HG03175 (cell line): ENCODE measurements around the gene GORASP1.
"Not testable (repeated sequence)": the region's sequence is repeated elsewhere in the genome, so short reads cannot be mapped to it uniquely, and the experiment has no call there.

Experiments
- ATAC-seq: cut with Tn5 transposase; IDR thresholded peaks from one replicate; pipeline ENCODE4 v1.9.1; 2021; ENCODE audit warnings: mild to moderate bottlenecking, moderate library complexity; ENCODE audit not compliant: unreplicated experiment

GORASP1 gene

DNA sequence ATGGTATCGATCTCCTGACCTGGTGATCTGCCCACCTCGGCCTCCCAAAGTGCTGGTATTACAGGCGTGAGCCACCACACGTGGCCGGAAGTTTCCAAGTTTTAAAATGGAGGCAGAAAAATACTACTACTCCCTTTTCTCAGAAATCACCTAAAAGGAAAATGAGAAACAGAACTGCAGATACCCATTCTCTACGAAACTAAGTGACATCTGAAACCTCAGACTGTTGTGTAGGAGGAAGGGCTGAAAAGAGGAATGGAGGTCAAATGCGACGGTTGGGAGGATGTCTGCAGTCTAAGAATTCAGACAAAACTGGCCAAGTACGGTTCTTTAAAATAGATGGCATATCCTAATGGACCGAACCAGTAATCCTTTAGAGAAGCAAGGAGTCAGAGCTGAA lies 31.5 kb downstream of the GORASP1 start:
- ATAC-seq = no peak

GRCh38 chr3:39068556-39068955 lies 38.9 kb downstream of the GORASP1 start:
- ATAC-seq = no peak

DNA sequence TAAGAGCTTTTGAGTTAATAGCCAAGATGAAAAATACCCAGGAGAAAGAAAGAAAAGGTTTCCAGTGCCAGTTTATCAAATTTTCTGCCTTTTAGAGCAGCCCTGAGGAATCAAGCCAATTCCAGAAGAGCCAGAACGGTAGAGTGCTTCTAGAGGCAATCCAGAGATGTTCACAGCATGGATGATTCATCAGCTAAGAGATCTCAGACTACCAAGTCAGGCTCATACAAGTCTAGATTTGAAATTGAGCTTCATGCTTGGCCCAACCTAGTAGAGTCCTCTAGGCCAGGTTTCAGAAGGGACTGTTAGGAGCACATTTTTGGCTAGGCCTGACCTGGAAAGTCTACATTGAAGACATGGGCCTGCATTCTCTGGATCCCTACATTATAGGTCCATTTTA lies 40.1 kb downstream of the GORASP1 start:
- no peak for ATAC-seq

- ATAC-seq = peak; percentile 98
Measured at GRCh38 chr3:39065197-39065596, 42.2 kb downstream of the GORASP1 start.

- ATAC-seq = no peak
Measured at GRCh38 chr3:39064646-39065045, 42.8 kb downstream of the GORASP1 start.

DNA sequence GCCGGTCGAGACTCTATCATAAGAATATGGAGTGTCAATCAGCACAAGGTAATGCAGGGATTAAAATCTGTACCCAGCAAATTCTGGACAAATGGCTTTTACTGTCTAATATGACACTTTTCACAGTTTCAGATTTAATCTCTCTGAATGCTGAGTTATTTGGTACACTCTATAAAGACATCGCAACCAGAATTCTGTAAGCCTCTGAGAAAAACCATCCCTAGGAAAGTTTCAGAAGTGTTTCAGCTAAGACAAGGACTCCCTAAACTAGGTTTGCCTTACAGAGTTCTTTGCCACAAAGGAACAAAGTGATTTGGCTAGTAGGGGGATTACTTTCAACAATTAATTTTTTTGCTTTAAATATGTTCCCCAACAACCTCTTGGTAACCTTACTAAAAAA lies 44.3 kb downstream of the GORASP1 start:
- no peak for ATAC-seq

GRCh38 chr3:39062180-39062579 lies 45.2 kb downstream of the GORASP1 start:
- ATAC-seq = no peak

GRCh38 chr3:39061228-39061627 lies 46.2 kb downstream of the GORASP1 start:
- not testable (repeated sequence) for ATAC-seq

DNA sequence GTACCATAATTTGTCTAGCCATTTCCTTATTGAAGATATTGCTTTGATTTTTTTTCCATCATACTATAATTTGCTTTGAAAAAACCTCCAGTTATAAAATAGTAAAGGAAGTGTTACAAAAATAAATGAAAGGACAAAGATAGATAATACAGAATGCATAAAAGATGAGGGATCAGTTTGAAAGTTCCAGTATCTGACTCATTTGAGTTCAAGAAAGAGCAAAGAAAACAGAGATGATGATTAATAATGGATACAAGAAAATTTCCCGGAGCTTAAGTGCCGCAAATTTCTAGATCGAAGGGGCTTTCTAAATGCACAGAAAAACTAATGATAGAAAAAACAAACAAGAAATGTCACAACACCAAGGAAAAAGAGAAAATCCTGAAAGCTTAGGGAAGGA lies 51.3 kb downstream of the GORASP1 start:
- no peak for ATAC-seq

DNA sequence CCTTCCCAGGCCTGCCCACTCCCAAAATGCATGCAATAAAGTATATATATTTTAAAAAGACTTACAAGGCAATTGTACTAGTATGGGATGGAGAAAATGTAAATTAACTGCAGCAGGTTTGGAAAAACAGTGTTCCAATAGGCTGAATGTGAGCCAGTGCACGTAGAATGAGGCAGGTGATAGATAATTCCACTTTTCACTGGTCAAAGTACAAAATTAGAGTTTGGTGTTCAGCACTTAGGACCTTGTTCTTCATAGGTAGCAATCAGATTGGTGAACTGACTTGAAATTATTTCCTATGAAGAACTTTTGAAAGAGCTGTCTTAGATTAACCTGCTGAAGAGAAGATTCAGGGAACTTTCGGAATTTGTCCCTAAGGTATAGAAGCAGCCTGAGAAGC lies 53.7 kb downstream of the GORASP1 start:
- ATAC-seq = no peak

DNA sequence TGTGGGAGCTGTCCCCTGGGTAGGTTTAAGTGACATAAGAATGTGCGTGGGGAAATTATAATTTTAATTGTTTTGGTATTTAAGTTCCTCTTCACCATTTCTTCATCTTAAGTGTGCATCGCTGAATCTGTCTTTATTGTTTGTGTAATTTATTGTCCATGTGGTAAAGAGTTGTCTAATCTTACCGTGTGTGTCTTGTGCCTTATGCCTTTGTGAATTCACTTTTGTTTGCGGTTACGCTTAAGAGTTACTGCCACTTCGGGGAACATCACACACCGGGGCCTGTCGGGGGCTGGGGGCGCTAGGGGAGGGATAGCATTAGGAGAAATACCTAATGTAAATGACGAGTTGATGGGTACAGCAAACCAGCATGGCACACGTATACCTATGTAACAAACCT lies 54.8 kb downstream of the GORASP1 start:
- ATAC-seq = no peak

DNA sequence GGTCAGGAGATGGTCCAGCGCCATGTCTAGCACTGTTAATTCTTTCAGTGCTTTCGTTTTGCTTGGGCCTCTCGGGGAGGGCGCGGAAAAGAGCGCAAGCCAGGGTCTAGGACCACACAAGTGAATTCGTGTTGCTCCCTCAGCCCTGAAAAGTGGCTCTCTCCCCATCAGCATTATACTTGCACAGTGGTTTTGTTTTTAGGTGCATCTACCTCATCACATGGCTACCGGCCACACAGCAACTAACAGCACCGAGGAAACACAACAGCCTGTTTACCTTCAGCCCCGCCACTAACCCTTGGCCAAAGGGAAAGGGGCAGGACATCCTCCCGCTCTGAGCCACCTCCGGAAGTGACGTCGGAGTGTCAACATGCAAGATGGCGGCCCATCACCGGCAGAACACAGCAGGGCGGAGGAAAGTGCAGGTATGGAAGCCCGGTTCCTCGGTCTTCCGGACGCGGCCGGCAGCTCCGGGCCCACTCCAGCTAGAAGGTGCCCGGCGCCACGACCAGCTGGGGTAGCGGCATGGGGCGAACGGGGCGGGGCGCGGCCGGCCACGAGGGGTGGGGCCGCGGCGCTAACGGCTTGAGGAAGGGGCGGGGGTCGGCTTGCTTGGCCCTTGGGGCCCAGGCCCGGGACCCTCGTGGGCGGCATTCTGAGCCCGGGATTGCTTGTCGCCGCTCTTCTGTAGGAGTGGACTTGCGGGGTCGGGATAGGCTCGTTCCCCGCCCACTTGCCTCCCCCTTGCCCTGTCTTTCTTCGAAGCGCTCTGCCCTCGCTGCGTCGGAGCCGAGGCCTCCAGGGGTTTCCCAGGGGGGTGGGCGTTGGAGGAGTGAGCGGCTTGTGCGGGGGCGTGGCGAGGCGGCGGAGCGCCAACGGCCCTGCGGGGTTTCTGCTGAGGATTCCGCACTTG lies 55.5 kb downstream of the GORASP1 start, which contains the start of the genes SCN11A and WDR48:
SCN11A (minus strand) TSS at position 296 of the 913 bp plus-strand sequence. CDS start 101,582 bp downstream, outside the sequence.
WDR48 (plus strand) TSS at position 368 of the 913 bp plus-strand sequence; CDS start at position 378, 10 bp downstream.
- ATAC-seq = peak; percentile 100

GRCh38 chr3:39050029-39050428 lies 57.4 kb downstream of the GORASP1 start:
- no peak for ATAC-seq
